CMK (cell line): ENCODE measurements around the gene NOSIP.

Experiments used
- DNase-seq: peaks from one replicate; pipeline ENCODE4 v3.0.0-alpha.2; 2010; ENCODE audit warnings: low read depth

Gene NOSIP

DNA sequence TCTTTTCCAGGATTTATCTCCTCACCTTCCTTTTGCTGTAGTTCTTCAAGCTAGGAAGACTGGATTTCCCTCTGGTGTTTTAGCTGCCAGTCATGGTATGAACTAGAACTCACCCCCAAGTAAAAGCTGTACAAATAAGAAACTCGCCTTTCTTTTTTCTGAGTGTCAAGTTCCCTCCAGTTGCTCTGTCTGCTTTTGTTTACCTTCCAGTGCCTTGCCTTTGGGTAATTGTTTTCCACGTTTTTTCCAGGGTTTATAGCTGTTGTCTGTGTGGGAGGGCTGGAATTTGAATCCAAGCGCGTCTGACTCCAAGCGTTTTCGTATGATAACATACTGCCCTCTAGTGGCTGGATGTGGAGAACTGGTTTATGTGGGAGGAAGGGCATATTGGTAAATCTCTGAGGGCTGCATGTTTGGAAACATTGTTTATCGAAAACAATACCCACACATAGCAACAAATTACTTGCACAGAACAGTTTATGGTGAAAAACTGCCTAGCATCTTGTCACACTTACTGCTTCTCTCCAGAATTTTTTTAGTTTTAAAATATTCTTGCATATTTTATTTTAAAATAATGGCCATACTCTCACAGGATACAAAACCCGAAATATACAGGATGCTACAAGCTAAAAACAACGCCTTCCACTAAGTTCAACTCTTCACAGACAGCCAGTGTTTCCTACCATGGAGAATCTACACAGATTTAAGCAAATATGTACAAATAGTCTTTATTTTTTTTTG is 33.4 kb downstream of the NOSIP start:
- DNase-seq, result peak; percentile 56

DNA sequence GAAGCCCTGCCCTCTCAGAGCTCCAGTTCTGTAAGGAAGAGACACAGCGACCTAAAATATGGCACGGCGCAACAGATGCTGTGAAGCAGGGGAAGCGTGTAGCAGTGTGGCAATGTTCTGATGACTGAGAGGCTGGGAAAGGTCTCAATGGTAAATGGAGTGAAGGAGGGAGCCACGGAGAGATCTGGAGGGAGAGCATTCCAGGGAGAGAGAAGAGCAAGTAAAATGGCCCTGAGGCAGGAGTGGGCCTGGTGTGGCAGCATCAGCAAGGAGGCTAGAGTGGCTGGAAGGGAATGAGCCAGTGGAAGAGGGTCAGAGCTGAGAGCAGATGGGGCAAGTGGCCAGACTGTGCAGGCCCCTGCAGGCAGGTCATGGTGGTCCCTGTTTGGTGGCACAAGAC is 36.2 kb downstream of the NOSIP start:
- DNase-seq, result no peak

DNA sequence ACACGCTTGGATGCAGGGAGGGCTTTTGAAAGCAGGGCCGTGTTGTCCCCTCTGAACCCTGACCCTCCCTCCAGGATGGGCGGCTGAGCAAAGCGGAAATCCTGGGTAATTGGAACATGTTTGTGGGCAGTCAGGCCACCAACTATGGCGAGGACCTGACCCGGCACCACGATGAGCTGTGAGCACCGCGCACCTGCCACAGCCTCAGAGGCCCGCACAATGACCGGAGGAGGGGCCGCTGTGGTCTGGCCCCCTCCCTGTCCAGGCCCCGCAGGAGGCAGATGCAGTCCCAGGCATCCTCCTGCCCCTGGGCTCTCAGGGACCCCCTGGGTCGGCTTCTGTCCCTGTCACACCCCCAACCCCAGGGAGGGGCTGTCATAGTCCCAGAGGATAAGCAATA is 37.3 kb downstream of the NOSIP start:
- DNase-seq, result no peak

DNA sequence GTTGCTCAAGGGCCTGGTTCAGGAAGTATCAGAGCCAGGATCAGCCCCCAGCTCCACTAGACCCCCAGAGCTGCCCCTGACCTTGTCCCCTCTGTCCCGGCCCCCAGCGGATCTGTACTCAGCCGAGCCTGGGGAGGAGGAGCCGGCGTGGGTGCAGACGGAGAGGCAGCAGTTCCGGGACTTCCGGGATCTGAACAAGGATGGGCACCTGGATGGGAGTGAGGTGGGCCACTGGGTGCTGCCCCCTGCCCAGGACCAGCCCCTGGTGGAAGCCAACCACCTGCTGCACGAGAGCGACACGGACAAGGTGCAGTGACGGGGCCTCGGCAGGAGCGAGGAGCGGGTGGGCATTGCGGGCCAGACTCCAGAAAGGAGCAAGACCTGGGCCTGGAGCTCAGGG is 37.9 kb downstream of the NOSIP start:
- no peak for DNase-seq

GRCh38 chr19:49541914-49542313 is 38.4 kb downstream of the NOSIP start:
- no peak for DNase-seq

GRCh38 chr19:49539192-49539952 is 41.0 kb downstream of the NOSIP start:
- DNase-seq, result no peak

- no peak for DNase-seq
Measured at GRCh38 chr19:49538643-49539042, 41.7 kb downstream of the NOSIP start.

- no peak for DNase-seq
Measured at GRCh38 chr19:49536921-49537462, 43.4 kb downstream of the NOSIP start.

DNA sequence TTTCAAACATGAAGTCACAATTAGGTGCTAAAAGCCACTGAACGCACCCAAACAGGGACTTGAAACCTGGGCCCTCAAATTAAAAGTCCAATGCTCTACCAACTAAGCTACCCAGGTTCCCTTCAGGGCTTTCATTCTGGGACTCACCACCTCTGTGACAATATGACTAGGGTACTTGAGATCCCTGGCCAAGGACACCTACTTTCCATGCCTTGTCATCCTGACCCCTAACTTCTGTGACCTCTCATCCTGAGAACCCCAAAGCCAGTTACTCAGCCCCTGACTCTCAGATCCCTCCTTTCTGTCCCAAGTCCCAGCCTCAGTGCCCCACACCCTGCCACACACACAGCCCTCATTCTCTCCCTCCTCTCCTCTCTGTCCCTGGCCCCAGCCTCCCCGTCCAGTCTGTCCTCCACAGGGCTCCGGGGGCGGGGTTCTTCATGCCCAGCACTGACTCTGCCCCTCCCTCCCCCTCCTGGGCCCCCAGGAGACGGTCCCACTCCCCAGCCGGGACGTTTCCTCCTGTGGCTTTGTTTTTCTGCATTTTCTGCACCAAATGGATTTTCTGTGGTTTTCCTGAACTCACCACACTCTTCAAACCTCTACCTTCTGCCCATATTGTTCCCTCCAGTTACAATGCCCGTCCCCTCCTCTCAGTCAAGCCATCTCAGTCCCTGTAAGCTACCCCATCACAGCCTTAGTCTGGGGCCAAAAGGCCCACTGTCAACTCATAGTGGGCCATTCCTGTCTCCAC is 45.5 kb downstream of the NOSIP start:
- DNase-seq, result no peak

- no peak for DNase-seq
Measured at GRCh38 chr19:49533551-49534488, 46.5 kb downstream of the NOSIP start.

- no peak for DNase-seq
Measured at GRCh38 chr19:49530708-49531107, 49.6 kb downstream of the NOSIP start.

- no peak for DNase-seq
Measured at GRCh38 chr19:49528211-49528771, 52.1 kb downstream of the NOSIP start.

DNA sequence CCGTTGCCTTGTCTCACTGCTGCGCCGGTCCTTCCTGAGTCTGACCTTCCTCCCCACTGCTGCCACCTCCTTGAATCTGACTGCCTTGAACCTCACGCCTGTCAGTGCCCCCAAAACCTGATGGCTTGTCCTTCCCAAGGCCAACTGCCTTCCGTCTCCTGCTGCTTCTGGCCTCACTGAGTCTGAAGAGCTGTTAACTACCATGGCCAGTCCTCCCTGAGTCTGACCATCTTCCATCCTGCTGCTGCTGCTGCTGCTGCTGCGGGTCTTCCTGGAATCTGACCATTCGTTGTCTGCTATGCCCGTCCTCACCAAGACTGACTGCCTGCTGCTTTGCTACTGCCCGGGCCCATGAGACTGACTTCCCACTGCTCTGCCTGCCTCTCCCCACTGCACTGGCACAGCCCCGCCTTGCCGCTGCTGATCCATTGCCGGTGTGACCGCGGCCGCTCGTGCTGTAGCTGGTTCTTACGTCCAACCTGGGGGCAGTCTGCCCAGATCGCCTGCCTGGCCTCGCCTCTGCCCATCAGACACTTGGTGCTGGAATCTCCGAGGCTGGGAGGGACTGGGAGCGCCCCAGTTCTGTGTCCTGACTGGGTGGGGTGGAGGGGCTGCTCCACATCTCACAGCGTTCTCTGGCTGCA is 55.4 kb downstream of the NOSIP start:
- no peak for DNase-seq

DNA sequence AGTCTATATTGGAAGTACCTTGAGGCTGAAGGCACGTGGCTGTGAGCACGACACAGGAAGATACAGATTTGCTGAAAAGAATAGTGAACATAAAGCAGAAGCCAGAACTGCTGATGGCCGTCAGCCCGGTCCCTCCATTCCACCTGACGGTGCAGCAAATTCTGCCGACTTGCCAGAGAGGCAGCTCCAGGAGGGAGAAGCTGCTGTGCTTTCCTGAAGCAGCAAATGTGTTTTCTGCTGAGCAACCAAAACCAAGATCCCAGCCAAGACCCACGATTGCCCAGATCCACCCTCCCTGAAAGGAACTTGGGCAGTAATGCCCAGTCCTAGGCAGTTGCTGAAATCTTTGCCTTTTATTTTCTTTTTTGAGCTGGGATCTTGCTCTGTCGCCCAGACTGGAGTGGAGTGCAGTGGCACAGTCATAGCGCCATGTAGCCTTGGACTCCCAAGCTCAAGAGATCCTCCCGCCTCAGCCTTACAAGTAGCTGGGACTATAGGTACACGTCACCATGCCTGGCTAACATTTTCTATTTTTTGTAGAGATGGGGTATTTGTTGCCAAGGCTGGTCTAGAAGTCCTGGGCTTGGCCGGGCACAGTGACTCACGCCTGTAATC is 59.5 kb downstream of the NOSIP start:
- no peak for DNase-seq

DNA sequence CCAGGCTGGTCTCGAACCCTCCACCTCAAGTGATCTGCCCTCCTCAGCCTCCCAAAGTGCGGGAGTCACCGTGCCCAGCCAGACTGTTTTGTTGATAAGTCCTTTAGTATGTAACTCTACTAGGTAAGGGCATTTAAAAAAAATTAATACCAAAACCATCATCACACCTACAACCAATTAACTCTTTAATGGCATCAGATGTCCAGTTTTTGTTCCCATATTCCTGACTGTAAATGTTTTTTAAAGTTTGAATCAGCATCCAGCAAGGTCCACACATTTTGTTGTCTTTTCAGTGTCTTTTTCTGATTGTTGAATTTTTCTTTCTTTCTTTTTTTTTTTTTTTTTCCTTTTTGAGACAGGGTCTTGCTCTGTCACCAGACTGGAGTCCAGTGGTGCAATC is 62.3 kb downstream of the NOSIP start:
- no peak for DNase-seq

- no peak for DNase-seq
Measured at GRCh38 chr19:49515767-49516166, 64.6 kb downstream of the NOSIP start.

- no peak for DNase-seq
Measured at GRCh38 chr19:49514151-49514550, 66.2 kb downstream of the NOSIP start.

DNA sequence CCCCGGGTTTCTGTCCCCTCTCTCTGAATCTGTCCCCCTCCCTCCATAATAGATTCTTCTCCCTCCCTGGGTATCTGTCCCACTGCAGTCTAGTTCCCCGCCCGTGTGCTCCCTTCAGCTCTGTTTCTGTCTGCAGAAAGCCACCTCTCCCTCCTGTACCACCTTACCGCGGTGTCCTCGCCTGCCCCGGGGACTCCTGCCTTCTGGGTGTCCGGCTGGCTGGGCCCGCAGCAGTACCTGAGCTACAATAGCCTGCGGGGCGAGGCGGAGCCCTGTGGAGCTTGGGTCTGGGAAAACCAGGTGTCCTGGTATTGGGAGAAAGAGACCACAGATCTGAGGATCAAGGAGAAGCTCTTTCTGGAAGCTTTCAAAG is 66.6 kb downstream of the NOSIP start:
- no peak for DNase-seq

DNA sequence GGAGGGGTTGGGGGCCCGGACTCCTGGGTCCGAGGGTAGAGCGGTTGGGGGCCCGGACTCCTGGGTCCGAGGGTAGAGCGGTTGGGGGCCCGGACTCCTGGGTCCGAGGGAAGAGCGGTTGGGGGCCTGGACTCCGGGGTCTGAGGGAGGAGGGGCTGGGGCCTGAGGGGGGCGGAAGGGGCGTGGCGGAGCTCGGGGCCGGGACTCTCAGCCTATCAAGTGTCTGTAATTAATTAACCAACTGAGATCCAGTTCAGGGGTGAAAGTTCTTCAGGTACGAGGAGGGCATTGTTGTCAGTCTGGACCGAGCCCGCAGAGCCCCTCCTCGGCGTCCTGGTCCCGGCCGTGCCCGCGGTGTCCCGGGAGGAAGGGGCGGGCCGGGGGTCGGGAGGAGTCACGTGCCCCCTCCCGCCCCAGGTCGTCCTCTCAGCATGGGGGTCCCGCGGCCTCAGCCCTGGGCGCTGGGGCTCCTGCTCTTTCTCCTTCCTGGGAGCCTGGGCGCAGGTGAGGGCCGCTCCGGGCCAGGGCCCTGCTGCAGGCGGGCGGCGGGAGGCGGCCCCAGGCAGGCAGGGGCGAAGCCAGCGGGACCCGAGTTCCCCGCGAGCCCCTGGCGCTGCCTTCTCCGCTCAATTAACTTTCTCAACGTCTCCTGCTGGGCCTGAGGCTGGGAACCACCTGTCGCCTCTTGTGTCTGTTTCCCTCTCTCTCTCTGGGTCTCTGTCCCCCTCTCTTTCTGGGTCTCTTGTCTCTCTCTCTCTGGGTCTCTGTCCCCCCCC is 67.2 kb downstream of the NOSIP start:
- no peak for DNase-seq
